KG1 (cell line): ENCODE data around the gene ESYT1.
A peak's percentile ranks its signal among the peaks of the same experiment; 100 is the strongest.

ENCODE experiments used
- DNase-seq: peaks from one replicate; lab custom pipeline; 2025; lab: John Stamatoyannopoulos, UW

ESYT1 gene

GRCh38 chr12:56127888-56128669 is at the start of gene ESYT1:
ESYT1 (plus strand) TSS chr12:56128267; CDS start chr12:56128320, 53 bp downstream.
- peak; percentile 82 for DNase-seq

GRCh38 chr12:56078427-56078826 is 49.6 kb upstream of the ESYT1 start:
- no peak for DNase-seq

- DNase-seq = no peak
These were observed 48.9 kb upstream of the ESYT1 start for GRCh38 chr12:56078931-56079722.

- DNase-seq = no peak
These were observed 48.1 kb upstream of the ESYT1 start, which contains the start of gene ERBB3 for GRCh38 chr12:56079723-56080555. ERBB3 (plus strand) TSS chr12:56080165; CDS start chr12:56080301, 136 bp downstream.

GRCh38 chr12:56080556-56081138 is 47.4 kb upstream of the ESYT1 start:
- DNase-seq = no peak

GRCh38 chr12:56081393-56082347 is 46.4 kb upstream of the ESYT1 start:
- no peak for DNase-seq

- DNase-seq = no peak
These were observed 45.7 kb upstream of the ESYT1 start for GRCh38 chr12:56082382-56082781.

- no peak for DNase-seq
These were observed 45.1 kb upstream of the ESYT1 start for GRCh38 chr12:56082967-56083366.

GRCh38 chr12:56084958-56085543 is 43.0 kb upstream of the ESYT1 start:
- DNase-seq = no peak

GRCh38 chr12:56086096-56086495 is 42.0 kb upstream of the ESYT1 start:
- DNase-seq = no peak

GRCh38 chr12:56086608-56087007 is 41.5 kb upstream of the ESYT1 start:
- no peak for DNase-seq

- no peak for DNase-seq
These were observed 40.8 kb upstream of the ESYT1 start for GRCh38 chr12:56087220-56087619.

GRCh38 chr12:56097738-56098137 is 30.3 kb upstream of the ESYT1 start:
- no peak for DNase-seq

- no peak for DNase-seq
These were observed 29.5 kb upstream of the ESYT1 start for GRCh38 chr12:56098592-56098991.

- DNase-seq = no peak
These were observed 28.3 kb upstream of the ESYT1 start for GRCh38 chr12:56099787-56100186.

- no peak for DNase-seq
These were observed 27.0 kb upstream of the ESYT1 start for GRCh38 chr12:56101045-56101444.

GRCh38 chr12:56102683-56103065 is 25.4 kb upstream of the ESYT1 start:
- no peak for DNase-seq

- peak; percentile 3 for DNase-seq
These were observed 24.9 kb upstream of the ESYT1 start for GRCh38 chr12:56103066-56103711.

- DNase-seq = no peak
These were observed 24.3 kb upstream of the ESYT1 start for GRCh38 chr12:56103823-56104108.
